SK-N-DZ (cell line): ENCODE results near the gene ADGRB2.

Source experiments
- DNase-seq: peaks from one replicate; pipeline ENCODE4 v3.0.0-alpha.2; 2015; ENCODE audit warnings: low spot score

Gene ADGRB2

GRCh38 chr1:31704271-31705079 is 59.7 kb downstream of the ADGRB2 start:
- no peak for DNase-seq

- DNase-seq, result no peak
These were observed 60.5 kb downstream of the ADGRB2 start, which contains the start of gene COL16A1 for GRCh38 chr1:31703431-31704270. TSS of gene COL16A1 (minus strand) at chr1:31704017. CDS start at chr1:31702193, 1,824 bp downstream.

DNA sequence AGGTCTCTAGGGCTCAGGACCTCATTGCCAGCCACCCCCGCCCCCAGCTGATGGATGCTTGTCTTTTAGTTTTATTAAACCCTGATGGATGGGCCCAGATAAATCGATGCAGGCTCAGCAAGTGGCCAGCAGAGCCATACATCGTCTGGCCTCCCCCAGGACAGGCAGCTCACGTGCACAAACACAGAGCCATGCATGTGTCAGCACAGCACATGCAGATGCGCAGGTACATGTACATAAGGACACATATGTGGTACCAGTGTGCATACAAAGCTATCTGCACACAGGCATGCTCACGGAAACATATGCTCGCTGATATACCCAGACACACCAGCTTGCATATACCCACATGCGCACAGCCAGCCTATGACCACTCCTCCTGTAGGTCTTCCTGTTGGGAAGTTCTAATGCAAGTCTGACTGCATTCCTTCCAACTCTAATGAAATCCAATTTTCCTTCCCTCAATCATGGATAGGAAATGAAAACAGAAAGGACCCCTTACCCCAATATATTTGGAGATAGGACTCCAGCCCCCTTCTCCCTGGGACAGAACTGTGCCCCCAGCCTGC is 61.2 kb downstream of the ADGRB2 start:
- DNase-seq, result no peak

DNA sequence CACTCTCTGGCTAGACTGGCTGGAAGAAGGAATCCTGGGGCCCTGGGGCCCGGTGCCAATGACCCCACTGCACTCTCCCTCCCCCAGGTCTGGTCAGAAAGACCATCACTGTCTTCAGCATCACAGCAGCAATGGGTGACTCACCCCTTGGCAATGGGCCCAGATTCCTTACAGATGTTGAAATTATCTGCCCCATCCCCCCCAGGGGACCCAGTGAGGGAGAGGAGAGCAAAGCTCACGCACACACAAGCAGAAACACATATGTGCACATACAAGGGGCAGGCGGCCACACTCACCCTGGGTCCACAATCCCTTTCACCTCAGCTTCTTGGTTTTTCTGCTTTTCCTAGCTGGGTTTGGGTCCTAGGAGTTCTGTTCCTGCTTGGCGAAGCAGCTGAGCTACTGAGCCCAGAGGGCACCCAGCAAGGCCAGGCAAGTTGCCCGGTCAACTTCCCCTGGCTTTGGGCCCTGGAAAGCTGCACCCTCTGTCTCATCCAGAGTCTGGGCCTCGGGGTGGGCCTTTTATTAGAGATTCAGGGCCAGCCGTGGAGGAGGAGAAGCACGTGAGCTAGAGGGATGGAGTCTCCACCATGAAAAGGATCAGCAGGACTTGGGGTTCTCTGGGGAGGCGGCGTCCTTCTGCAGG is 62.9 kb downstream of the ADGRB2 start:
- no peak for DNase-seq

DNA sequence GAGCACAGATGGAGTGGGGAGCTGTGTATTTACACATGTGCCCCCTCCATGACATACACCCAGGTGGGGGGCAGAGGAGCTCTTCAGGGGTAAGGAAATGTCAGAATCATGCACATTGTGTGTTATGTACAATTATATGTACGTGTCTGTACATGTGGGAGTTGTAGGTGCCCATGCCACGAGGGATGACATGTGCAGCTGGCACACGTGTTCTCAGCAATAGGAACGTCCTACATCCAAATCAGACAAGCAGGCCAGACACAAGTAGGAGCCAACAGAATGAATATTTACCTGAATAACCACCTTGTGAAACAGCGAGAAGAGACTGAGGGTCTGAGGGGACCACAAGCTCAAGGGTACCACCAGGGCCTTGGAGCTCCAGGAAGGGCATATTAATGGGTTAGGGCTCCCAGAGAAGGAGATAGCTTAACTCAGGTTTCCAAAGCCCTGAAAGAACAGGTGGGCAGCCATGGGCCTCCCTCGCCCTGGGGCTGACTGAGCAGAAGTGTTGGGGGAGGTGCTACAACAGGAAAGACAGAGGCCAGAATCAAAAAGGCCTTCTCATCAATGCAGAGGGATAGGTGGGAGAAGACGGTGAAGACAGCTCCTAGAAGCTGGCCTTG is 63.6 kb downstream of the ADGRB2 start:
- no peak for DNase-seq

- DNase-seq, result no peak
These were observed 64.7 kb downstream of the ADGRB2 start for GRCh38 chr1:31699341-31699891.

- DNase-seq, result no peak
These were observed 66.7 kb downstream of the ADGRB2 start for GRCh38 chr1:31697369-31697984.

- DNase-seq, result no peak
These were observed 67.9 kb downstream of the ADGRB2 start for GRCh38 chr1:31696242-31696641.

DNA sequence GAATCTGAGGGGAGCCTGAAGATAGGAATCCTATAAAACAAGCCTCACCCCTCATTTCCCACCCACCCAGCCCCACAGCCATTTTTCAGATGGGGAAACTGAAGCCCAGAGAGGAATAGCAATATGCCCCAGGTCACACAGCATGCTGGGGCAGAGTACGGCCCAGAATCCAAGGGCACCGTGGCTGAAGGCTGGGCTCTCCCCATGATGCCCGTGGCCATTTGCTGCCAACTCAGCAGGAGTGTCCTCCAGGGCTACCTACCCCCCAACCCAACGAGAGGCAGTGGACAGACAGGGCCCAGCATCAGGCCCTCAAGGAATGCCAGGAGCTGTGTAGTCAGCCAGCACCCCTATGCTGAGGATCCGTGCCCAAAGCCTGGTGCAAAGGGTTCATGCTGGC is 68.8 kb downstream of the ADGRB2 start:
- no peak for DNase-seq

DNA sequence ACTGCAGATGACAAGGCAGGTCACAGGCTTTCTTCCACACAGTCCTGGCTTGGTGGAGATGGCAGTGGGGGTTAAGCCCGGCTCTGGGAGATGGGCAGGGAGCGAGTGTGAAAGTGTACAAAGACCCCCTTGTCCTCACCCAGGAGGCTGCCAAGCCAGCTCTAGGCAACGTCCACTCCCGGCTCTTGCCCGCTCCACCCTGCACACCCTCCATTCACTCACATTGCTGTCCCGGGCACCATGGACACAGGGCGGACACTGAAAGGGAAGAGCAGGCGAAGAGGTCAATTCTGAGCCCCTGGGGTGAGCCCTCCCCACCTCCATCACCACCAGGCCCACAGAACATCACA is 69.2 kb downstream of the ADGRB2 start:
- DNase-seq, result no peak

- peak; percentile 25 for DNase-seq
These were observed 69.8 kb downstream of the ADGRB2 start for GRCh38 chr1:31694069-31694963.

DNA sequence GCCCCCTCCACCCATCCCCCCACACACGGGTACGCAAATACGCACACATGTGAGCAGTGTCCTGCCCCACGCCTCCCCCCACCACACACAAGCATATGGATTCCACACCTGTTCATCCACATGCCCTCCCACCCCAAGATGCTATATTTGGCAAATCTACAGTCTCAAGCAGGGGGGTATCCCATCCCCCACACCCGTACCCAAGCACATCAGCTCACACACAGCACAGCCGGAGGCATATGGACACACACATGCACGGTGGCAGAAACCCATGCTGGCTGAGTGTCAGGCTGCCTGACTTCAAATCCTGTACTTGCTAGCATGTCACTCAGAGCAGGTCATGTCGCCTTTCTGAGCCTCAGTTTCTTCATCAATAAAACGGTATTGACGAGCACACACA is 70.9 kb downstream of the ADGRB2 start:
- DNase-seq, result no peak

DNA sequence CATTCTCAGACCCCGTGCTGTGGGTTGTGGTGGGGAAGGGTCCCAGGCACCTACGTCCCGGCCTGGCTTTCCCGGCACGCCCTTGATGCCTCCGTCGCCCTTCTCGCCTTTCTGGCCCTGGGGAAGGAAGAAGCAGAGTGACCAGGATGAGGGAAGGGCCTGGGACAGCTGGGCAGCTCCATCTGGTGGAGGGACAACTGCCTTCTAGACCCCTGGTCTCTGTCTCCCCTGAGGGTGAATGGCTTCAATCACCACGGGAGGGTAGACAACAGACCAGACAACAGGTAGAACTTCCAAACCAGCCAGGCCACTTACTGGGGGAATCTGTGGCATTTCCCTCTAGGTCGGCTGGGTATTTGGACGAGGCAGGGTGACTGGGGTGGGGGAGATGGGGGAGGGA is 72.2 kb downstream of the ADGRB2 start:
- DNase-seq, result no peak

DNA sequence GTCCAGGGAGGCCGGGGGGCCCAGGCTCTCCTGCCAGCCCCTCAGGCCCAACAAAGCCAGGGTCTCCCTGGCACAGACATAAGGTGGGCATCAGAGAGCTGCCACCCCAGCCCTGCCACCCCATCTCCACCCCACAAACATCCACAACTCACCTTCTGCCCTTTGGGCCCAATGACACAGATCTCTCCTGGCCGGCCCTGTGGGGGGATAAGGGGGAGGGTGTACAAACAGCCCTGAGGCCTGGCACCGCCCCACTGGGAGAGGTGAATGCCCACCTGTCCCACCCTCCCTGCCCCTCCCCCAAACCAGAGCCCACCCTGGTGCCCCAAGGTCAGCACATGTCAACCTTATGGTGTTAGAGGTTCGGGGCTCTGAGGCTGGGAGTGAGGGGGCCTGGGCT is 72.7 kb downstream of the ADGRB2 start:
- no peak for DNase-seq

DNA sequence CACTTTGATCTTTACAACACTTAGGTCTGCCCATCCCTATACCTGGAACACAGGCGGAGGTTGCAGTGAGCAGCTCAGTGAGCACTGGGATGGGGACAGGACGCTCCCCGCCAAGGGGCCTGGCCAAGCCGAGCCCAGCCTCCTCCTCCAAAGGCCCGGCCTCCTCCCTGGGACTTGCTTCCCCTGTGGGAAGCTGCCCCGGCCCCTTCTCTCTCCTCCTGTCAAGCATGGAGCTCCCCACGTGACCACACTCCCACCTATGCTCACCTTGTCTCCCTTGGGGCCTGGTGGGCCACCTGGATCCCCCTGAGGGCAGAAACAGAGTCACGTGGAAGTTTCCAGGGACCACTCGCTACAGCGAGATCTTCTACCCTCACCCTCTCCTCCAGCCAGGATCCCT is 73.2 kb downstream of the ADGRB2 start:
- DNase-seq, result no peak

DNA sequence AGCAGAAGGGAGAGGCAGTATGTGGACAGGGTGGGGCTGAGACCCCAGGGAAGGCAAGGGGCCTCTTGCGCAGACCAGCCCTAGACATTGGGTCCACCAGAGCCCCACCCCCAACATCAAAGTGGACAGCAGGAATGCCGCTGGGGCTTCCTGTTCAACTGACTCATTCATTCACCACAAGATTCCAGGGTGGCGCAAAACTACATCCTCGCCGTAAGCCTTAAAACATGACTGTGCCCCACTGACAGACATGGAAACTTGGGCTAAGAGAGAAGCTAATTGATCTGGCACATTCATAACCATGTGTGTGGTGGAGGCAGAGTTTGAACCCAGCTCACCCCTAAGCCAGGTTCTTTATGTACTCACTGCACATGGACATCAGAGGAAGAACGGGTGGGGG is 74.3 kb downstream of the ADGRB2 start:
- no peak for DNase-seq

DNA sequence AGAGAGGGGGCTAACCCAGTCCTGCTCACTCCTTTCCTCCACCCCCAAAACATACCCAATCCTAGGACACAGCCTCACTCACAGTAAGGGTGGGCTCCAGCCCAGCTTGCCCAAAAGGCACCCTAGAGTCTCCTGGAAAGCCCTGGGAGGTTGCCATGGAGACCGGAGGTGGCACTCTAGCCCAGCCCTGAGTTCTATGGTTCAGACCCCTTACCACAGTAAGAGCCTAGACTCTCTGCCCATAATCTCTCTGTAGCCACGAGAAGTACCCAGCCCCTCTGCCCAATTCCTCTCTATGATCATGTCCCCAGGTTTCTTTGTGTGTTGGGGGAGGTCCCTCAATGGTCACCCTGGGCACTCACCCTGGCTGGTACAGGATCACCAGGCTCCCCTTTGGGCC is 74.8 kb downstream of the ADGRB2 start:
- DNase-seq, result no peak

GRCh38 chr1:31688233-31688918 is 75.8 kb downstream of the ADGRB2 start:
- DNase-seq, result no peak

DNA sequence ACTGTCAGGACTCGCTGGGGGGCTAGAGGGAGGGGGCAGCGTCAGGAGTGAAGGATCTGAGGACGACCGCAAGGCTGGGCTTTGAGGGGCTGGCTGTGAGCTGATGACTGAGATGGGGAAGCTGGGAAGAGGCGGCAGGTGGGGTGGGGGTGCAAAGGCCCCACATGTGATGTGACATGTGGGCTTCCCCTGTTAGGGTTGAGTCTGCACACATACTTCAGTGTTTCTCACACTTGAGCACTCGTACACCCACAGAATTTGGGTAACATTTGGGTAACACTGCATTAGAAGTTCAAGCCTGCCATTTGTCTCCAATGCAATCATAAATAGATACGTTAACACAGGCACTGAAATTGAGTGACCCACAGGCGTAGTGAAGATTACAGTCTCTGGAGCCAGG is 76.5 kb downstream of the ADGRB2 start:
- no peak for DNase-seq
